Measurements from ENCODE around the gene MS4A2. TPM values are rescaled to one million over a fixed set of nuclear protein-coding genes. Genes with fewer than 3 reads are reported as not detected.
"Not testable (repeated sequence)": the region's sequence is repeated elsewhere in the genome, so short reads cannot be mapped to it uniquely, and the experiment has no call there.

Gene MS4A2
- total RNA-seq (2021) (not detected in 2 replicates), Bru-seq, nascent RNA (not detected), BruChase-seq, experiment 1, labeled RNA remaining after a 2-hour chase (not detected), BruChase-seq, experiment 2, labeled RNA remaining after a 6-hour chase (not detected)
- long read RNA-seq: 0 reads

DNA sequence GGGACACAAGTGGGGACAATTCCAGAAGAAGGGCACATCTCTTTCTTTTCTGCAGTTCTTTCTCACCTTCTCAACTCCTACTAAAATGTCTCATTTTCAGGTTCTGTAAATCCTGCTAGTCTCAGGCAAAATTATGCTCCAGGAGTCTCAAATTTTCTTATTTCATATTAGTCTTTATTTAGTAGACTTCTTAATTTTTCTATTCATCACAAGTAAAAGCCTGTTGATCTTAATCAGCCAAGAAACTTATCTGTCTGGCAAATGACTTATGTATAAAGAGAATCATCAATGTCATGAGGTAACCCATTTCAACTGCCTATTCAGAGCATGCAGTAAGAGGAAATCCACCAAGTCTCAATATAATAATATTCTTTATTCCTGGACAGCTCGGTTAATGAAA lies at the start of gene MS4A2:
Gene MS4A2 (plus strand): TSS at position 301 of the 400 bp plus-strand sequence. CDS start 102 bp downstream, outside the sequence.
- H4K20me1 ChIP-seq (ENCODE audit: insufficient read depth): no peaks in the 10 kb centered on the region
- no peaks in the 10 kb centered on the region for H3K36me3 ChIP-seq (ENCODE audit: low read depth)
- H3K27ac ChIP-seq: no peak within 1 kb of the TSS
- H3K4me1 ChIP-seq (replicated peaks; ENCODE audit: insufficient read depth): no peaks in the 10 kb centered on the region
- no peaks in the 10 kb centered on the region for H3K9me2 ChIP-seq (ENCODE audit: insufficient read depth)
- no peak for TF ChIP-seq EZH2 (IDR thresholded peaks at IDR 0.05; ENCODE audit: low read depth)
- TF ChIP-seq, protein P1, sequence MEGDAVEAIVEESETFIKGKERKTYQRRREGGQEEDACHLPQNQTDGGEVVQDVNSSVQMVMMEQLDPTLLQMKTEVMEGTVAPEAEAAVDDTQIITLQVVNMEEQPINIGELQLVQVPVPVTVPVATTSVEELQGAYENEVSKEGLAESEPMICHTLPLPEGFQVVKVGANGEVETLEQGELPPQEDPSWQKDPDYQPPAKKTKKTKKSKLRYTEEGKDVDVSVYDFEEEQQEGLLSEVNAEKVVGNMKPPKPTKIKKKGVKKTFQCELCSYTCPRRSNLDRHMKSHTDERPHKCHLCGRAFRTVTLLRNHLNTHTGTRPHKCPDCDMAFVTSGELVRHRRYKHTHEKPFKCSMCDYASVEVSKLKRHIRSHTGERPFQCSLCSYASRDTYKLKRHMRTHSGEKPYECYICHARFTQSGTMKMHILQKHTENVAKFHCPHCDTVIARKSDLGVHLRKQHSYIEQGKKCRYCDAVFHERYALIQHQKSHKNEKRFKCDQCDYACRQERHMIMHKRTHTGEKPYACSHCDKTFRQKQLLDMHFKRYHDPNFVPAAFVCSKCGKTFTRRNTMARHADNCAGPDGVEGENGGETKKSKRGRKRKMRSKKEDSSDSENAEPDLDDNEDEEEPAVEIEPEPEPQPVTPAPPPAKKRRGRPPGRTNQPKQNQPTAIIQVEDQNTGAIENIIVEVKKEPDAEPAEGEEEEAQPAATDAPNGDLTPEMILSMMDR (conservative IDR thresholded peaks at IDR 0.05): no peak
- H3K4me2 ChIP-seq: no peak within 1 kb of the TSS
- no peaks in the 10 kb centered on the region for H3K9me3 ChIP-seq (ENCODE audit: insufficient read depth, low read depth)
- DNase-seq: no peak
- no peaks in the 10 kb centered on the region for H3K79me2 ChIP-seq (ENCODE audit: low read depth)
- H3F3A ChIP-seq (ENCODE audit: insufficient read depth, low read depth): no peaks in the 10 kb centered on the region
- no TSS peak for BruUV-seq (replicated peaks)
- H2AFZ ChIP-seq: no peak within 1 kb of the TSS
- H3K27me3 ChIP-seq (ENCODE audit: insufficient read depth, low read depth): peaks cover 39% of the 10 kb centered on the region
- intact Hi-C loops (cut with micrococcal nuclease; ENCODE audit: unreplicated experiment): no loop called here
- ChIA-PET CTCF (interaction anchor here (0.6 kb wide), 1 partner anchor 124 kb away, joined by 18 read pairs; no protein-coding TSS in a partner anchor), POLR2A (ENCODE audit: unreplicated experiment) (no interaction called here)
- H3K4me3 ChIP-seq: no peak within 1 kb of the TSS

DNA sequence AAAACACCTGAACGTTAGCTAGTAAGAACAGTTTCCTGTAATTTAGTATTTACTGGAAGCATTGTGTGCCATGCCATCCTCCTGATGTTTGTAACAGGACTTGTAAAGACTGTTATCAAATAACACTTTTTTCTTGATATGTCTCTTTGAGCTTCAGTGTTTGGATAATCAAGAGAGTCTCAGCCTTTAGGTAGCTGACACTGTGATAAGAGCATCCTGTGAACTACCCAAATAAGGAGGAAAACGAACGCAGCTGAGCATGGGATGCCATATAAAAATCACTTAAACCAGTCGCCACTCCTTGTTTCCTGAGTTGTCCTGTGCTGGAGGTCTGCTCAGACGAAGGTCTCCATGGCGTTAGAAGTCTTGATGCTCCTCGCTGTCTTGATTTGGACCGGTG lies 48.4 kb upstream of the MS4A2 start, which contains the start of gene OOSP2:
Gene OOSP2 (plus strand): TSS at position 301 of the 400 bp plus-strand sequence. CDS start 51 bp downstream, at position 352.
- Histone ChIP-seq H3K27ac (no peak within 1 kb of the TSS), H3K4me3 (no peak within 1 kb of the TSS), H3F3A (ENCODE audit: insufficient read depth, low read depth) (no peaks in the 10 kb centered on the region), H3K27me3 (ENCODE audit: insufficient read depth, low read depth) (peaks cover 22% of the 10 kb centered on the region), H3K79me2 (ENCODE audit: low read depth) (no peaks in the 10 kb centered on the region), H3K4me1 (replicated peaks; ENCODE audit: insufficient read depth) (no peaks in the 10 kb centered on the region), H2AFZ (no peak within 1 kb of the TSS; the same call in 1 of the 2 replicates), H3K36me3 (ENCODE audit: low read depth) (no peaks in the 10 kb centered on the region), H4K20me1 (ENCODE audit: insufficient read depth) (no peaks in the 10 kb centered on the region), H3K4me2 (no peak within 1 kb of the TSS), H3K9me3 (ENCODE audit: insufficient read depth, low read depth) (no peaks in the 10 kb centered on the region), H3K9me2 (ENCODE audit: insufficient read depth) (no peaks in the 10 kb centered on the region)
- TF ChIP-seq EZH2 (IDR thresholded peaks at IDR 0.05; ENCODE audit: low read depth): no peak
- TF ChIP-seq, protein P1 (conservative IDR thresholded peaks at IDR 0.05): no peak
- intact Hi-C loops (cut with micrococcal nuclease; ENCODE audit: unreplicated experiment): no loop called here
- no peak for DNase-seq
- ChIA-PET CTCF (no interaction called here), POLR2A (ENCODE audit: unreplicated experiment) (no interaction called here)
- no TSS peak for BruUV-seq (replicated peaks)

DNA sequence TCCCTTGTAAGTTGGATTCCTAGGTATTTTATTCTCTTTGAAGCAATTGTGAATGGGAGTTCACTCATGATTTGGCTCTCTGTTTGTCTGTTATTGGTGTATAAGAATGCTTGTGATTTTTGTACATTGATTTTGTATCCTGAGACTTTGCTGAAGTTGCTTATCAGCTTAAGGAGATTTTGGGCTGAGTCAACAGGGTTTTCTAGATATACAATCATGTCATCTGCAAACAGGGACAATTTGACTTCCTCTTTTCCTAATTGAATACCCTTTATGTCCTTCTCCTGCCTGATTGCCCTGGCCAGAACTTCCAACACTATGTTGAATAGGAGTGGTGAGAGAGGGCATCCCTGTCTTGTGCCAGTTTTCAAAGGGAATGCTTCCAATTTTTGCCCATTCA lies 38.0 kb upstream of the MS4A2 start:
- H2AFZ ChIP-seq; H3K4me3 ChIP-seq; H3F3A ChIP-seq (ENCODE audit: insufficient read depth, low read depth); H3K36me3 ChIP-seq (ENCODE audit: low read depth); CTCF ChIA-PET; intact Hi-C loops (cut with micrococcal nuclease; ENCODE audit: unreplicated experiment); H4K20me1 ChIP-seq (ENCODE audit: insufficient read depth); H3K4me1 ChIP-seq (replicated peaks; ENCODE audit: insufficient read depth); H3K4me2 ChIP-seq; H3K9me3 ChIP-seq (ENCODE audit: insufficient read depth, low read depth); H3K79me2 ChIP-seq (ENCODE audit: low read depth); BruUV-seq (replicated peaks); H3K9me2 ChIP-seq (ENCODE audit: insufficient read depth); POLR2A ChIA-PET (ENCODE audit: unreplicated experiment); DNase-seq; H3K27ac ChIP-seq: not testable (repeated sequence)
- H3K27me3 ChIP-seq (ENCODE audit: insufficient read depth, low read depth): peaks cover 12% of the 10 kb centered on the region

DNA sequence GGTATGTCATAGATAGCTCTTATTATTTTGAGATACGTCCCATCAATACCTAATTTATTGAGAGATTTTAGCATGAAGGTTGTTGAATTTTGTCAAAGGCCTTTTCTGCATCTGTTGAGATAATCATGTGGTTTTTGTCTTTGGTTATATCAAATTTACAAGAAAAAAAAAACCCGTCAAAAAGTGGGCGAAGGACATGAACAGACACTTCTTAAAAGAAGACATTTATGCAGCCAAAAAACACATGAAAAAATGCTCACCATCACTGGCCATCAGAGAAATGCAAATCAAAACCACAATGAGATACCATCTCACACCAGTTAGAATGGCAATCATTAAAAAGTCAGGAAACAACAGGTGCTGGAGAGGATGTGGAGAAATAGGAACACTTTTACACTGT lies 37.6 kb upstream of the MS4A2 start:
- H2AFZ ChIP-seq; H3F3A ChIP-seq (ENCODE audit: insufficient read depth, low read depth); H3K4me3 ChIP-seq; H3K9me2 ChIP-seq (ENCODE audit: insufficient read depth); H3K79me2 ChIP-seq (ENCODE audit: low read depth); H3K27ac ChIP-seq; intact Hi-C loops (cut with micrococcal nuclease; ENCODE audit: unreplicated experiment); H3K4me2 ChIP-seq; H3K36me3 ChIP-seq (ENCODE audit: low read depth); CTCF ChIA-PET; DNase-seq; H4K20me1 ChIP-seq (ENCODE audit: insufficient read depth); POLR2A ChIA-PET (ENCODE audit: unreplicated experiment); H3K9me3 ChIP-seq (ENCODE audit: insufficient read depth, low read depth); H3K4me1 ChIP-seq (replicated peaks; ENCODE audit: insufficient read depth); BruUV-seq (replicated peaks): not testable (repeated sequence)
- H3K27me3 ChIP-seq (ENCODE audit: insufficient read depth, low read depth): peaks cover 16% of the 10 kb centered on the region
